Hematopoietic multipotent progenitor cell treated with erythropoietin and hydrocortisone succinate and interleukin-3 and kit ligand, for 6 days (in vitro differentiated cells): ENCODE measurements around the gene ANP32E.

Experiments
- DNase-seq: peaks from one replicate; pipeline ENCODE4 v3.0.0-alpha.2; 2015

The ANP32E gene

GRCh38 chr1:150235852-150236613, at the start of gene ANP32E:
Gene ANP32E, minus strand, starts transcription at chr1:150236112. Its CDS starts 326 bp downstream, at chr1:150235786.
- DNase-seq = peak; percentile 100

- no peak for DNase-seq
Observed at GRCh38 chr1:150283260-150283659, 47.3 kb upstream of the ANP32E start.

GRCh38 chr1:150282558-150282958, 46.6 kb upstream of the ANP32E start:
- no peak for DNase-seq

- peak; percentile 88 for DNase-seq
Observed at GRCh38 chr1:150281758-150282557, 46.0 kb upstream of the ANP32E start, which contains the start of gene CIART. Gene CIART, plus strand, starts transcription at chr1:150282554. Its CDS starts 714 bp downstream, at chr1:150283268.

GRCh38 chr1:150281221-150281757, 45.4 kb upstream of the ANP32E start:
- peak; percentile 93 for DNase-seq

GRCh38 chr1:150280138-150280707, 44.3 kb upstream of the ANP32E start:
- DNase-seq = no peak

- no peak for DNase-seq
Observed at GRCh38 chr1:150273311-150273710, 37.4 kb upstream of the ANP32E start.

- no peak for DNase-seq
Observed at GRCh38 chr1:150271291-150271959, 35.5 kb upstream of the ANP32E start.

- no peak for DNase-seq
Observed at GRCh38 chr1:150269451-150269850, 33.5 kb upstream of the ANP32E start.

GRCh38 chr1:150268705-150269403, 32.9 kb upstream of the ANP32E start, which contains the start of gene APH1A:
Gene APH1A, minus strand, starts transcription at chr1:150269016. Its CDS starts 206 bp downstream, at chr1:150268810.
- DNase-seq = peak; percentile 99

GRCh38 chr1:150268340-150268704, 32.4 kb upstream of the ANP32E start:
- DNase-seq = peak; percentile 69

- no peak for DNase-seq
Observed at GRCh38 chr1:150267896-150268295, 32.0 kb upstream of the ANP32E start.

GRCh38 chr1:150263549-150263948, 27.6 kb upstream of the ANP32E start:
- no peak for DNase-seq

GRCh38 chr1:150262388-150263320, 26.7 kb upstream of the ANP32E start:
- peak; percentile 13 for DNase-seq

- no peak for DNase-seq
Observed at GRCh38 chr1:150261367-150261766, 25.5 kb upstream of the ANP32E start.

GRCh38 chr1:150259758-150260669, 24.1 kb upstream of the ANP32E start:
- DNase-seq = peak; percentile 16

GRCh38 chr1:150259217-150259616, 23.3 kb upstream of the ANP32E start:
- no peak for DNase-seq

GRCh38 chr1:150257624-150258585, 22.0 kb upstream of the ANP32E start, which contains the start of gene CA14:
Gene CA14, plus strand, starts transcription at chr1:150257774. Its CDS starts 355 bp downstream, at chr1:150258129.
- DNase-seq = peak; percentile 18
